GM21447 (cell line): ENCODE data around the gene GRIP1.

Source experiments
- ATAC-seq: cut with Tn5 transposase; IDR thresholded peaks from one replicate; pipeline ENCODE4 v1.9.1; 2021; ENCODE audit not compliant: unreplicated experiment

The GRIP1 gene

GRCh38 chr12:66345212-66345611 lies 333.7 kb downstream of the GRIP1 start:
- ATAC-seq: no peak

DNA sequence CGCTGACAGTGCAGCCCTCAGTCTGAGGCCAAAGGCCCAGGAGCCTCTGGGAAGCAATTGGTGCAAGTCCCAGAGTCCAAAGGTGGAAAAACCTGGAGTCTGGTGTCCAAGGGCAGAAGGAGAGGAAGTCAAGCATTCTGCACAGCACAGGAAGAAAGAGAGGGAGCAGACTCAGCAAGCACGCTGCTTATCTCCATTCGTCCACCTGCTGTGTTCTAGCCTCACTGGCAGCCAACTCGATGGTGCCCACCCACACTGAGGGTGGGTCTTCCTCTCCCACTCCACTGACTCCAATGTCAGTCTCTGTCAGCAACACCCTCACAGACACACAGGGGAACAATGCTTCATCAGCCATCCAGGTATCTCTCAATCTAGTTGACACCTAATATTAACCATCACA lies 337.8 kb downstream of the GRIP1 start:
- no peak for ATAC-seq

GRCh38 chr12:66340131-66340530 lies 338.7 kb downstream of the GRIP1 start:
- ATAC-seq: no peak

DNA sequence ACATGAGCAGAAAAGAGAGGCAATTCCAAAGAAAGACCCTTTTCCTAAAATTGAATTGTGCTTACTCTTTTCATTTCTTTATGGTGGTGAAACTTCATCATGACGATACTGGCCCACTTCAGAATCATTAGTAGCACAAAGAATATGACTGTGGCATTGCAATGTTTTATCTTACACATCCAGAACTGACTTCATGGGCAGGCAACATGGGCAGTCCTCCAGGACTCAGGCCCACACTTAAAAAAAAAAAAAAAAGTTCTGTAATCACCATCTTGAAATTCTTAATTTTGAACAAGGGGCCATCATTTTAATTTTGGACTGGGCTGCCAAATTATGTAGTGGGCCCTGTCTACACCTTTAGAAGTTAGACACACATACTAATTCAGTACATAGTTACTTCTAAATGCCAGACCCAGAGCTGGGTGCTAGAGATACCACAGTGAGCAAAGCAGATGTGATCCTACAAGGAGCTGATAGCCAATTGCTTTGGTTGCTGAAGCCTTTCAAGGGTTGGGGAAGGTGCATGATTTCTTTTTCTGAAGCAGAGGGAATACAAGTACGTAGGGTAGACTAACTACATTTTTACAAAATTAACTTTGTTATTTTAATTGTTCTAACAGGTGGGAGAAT lies 341.4 kb downstream of the GRIP1 start:
- ATAC-seq: no peak

GRCh38 chr12:66335746-66336145 lies 343.1 kb downstream of the GRIP1 start:
- no peak for ATAC-seq

- ATAC-seq: no peak
These were observed 347.1 kb downstream of the GRIP1 start for GRCh38 chr12:66331814-66332213.

- no peak for ATAC-seq
These were observed 347.9 kb downstream of the GRIP1 start for GRCh38 chr12:66331016-66331415.

DNA sequence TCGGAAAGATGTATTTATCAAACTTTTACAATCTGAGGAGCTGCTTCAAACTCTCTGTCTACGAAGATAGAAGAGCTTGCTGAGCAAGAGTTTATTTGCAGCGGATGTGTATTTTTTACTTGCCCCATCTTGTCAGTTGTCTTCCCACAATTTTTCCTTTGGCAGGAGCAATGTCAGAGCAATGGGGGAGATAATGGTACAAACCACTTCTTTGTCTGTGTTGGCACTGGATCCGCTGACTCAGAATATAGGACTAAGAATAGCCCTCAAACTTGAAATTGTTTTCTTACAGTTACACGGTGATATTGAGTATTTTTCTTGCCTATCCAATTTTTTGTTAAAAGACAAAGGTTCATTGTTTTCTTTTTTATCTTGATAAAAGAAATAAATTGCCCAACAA lies 348.9 kb downstream of the GRIP1 start:
- no peak for ATAC-seq

DNA sequence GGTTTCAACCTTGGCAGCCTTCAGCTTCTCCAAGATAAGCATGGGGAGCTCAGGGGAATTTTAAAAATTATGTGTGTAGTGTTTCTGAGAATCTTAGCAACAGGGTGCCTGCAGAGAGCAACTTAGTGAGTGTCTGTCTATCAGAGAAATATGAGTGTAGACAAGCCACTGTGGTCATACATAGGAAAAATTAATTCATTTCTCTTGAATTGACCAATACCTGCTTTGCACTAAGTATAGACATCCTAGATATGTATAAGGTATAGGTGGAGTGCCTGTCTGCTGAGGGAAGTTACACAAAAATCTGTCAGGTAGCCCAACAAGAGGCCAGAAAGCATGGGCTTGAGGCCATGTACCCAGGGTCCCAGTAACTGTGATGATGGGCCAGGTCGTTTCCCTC lies 355.9 kb downstream of the GRIP1 start:
- no peak for ATAC-seq

DNA sequence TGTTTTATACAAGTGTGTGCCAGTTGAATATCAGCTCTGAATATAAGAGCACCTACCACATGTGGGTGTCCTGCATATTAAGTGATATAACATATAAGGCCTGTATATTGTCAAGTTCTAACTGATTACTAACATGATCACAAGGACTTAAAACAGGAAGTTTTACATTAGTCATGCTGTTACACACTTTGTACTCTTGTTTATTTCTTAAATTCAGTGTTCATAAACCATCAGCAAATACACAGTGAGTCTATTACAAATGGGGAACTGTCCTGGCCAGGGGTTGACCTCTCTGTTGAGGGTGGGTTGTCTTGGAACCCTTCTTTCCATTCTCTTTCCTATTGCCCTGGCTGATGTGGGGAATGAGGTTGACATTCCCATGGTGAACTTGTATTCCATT lies 357.4 kb downstream of the GRIP1 start:
- ATAC-seq: no peak

GRCh38 chr12:66320996-66321395 lies 357.9 kb downstream of the GRIP1 start:
- no peak for ATAC-seq

DNA sequence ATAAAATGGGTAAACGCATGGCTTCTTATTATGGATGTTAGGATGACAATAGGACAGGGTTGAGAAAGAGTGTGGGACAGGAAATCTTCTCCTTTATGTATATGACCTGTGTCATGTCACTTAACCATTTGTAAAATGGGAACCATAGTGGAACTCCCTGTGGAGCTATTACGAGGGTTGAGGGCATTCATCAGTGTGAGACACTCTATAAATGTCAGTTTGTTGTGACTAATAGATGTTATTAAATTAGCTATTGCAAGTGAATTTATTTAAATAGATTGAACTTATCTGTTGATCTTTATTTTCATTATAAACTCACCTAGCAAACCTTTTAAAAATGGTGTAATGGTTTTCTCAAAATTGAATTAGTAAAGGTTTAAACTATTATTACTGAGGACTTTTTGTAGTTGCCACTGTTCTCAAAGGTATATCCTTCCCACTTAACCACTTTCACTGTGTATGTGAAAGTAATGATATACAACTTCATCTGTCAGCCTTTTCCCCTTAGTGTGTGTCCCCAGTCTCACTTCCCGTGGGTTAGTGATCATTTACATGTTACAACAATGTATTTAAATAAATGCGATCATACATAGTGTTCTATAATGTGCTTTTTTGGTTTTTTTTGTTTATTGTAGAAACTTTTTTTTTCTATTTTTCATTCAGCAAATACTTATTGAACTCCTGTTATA lies 359.5 kb downstream of the GRIP1 start:
- peak; percentile 65 for ATAC-seq

DNA sequence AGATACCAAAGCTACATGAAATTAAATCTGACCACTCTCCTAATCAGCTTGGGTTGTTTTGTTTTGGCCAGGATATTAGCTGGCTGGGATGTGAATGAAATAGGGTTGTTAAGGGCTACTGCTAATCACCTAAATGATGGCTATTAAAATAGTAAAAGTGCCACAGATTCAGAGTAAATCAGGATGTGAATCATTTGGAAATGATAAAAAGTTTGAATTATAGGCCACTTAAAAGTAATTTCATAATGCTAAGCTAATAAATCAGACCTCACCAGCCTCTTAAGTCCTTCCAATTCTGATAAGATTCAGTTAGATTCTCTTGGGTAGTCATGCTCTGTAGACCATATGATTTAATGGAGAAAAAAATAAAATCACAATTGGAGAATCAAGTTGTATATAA lies 364.6 kb downstream of the GRIP1 start:
- ATAC-seq: no peak

DNA sequence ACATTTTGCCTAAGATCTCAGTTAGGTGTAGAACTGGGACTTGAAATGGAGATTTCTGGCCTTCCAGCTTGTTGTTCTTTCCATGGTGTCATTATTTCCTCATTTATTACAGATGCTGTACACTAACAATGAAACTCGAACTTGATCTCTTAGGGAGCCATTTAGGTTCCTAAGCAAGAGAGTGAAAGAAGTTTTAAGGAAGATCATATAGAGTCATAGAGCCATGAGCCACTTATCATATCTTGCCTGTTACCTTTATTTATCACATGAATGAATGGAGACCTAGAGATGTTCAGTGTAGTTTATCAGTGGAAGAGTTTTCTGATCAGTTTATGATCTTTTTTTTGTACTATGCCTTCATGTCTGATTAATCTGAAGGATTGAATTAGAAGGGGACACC lies 366.7 kb downstream of the GRIP1 start:
- no peak for ATAC-seq

GRCh38 chr12:66309606-66310005 lies 369.3 kb downstream of the GRIP1 start:
- ATAC-seq: no peak

DNA sequence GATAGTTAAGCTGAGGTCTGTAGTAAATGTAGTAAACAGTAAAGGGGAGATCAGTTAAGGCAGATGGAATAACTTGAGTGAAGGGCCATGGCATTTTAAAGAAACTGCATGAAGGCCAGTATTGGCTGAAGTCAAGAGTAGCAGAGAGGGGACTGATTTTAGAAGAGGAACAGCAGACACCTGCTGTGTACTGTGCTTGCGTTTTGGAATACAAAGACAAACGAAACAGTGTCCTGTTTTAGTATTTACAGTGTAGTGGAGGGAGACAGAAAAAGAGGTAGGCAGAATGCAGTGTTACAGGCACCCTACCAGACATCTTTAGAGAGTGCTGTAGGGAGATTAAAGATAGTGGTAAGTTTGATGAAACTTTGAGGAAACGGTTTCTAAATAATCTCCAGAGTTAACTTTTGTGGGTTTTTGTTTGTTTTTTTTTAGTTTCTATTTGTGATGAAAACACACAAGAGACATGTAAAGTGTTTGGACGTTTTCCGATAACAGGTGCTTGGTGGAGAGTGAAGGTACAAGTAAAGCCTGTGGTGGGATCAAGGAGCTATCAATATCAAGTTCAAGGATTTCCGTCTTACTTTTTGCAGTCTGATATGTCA lies 374.5 kb downstream of the GRIP1 start:
- no peak for ATAC-seq

DNA sequence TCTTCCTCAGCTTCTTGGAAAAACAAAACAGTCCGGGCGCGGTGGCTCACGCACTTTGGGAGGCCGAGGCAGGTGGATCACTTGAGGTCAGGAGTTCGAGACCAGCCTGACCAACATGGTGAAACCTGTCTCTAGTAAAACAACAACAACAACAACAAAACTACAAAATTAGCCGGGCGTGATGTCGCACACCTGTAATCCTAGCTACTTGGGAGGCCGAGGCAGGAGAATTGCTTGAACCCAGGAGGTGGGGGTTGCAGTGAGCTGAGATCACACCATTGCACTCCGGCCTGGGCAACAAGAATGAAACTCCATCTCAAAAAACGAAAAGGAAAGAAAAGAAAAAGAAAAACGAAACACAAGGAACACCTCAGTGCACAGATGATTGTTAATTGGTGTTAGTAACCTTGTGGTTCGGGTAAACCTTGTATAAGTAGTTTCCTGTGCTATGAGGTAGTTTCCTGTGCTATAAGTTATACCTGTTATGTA lies 375.5 kb downstream of the GRIP1 start:
- ATAC-seq: peak; percentile 56

GRCh38 chr12:66302827-66303169 lies 376.1 kb downstream of the GRIP1 start:
- no peak for ATAC-seq

DNA sequence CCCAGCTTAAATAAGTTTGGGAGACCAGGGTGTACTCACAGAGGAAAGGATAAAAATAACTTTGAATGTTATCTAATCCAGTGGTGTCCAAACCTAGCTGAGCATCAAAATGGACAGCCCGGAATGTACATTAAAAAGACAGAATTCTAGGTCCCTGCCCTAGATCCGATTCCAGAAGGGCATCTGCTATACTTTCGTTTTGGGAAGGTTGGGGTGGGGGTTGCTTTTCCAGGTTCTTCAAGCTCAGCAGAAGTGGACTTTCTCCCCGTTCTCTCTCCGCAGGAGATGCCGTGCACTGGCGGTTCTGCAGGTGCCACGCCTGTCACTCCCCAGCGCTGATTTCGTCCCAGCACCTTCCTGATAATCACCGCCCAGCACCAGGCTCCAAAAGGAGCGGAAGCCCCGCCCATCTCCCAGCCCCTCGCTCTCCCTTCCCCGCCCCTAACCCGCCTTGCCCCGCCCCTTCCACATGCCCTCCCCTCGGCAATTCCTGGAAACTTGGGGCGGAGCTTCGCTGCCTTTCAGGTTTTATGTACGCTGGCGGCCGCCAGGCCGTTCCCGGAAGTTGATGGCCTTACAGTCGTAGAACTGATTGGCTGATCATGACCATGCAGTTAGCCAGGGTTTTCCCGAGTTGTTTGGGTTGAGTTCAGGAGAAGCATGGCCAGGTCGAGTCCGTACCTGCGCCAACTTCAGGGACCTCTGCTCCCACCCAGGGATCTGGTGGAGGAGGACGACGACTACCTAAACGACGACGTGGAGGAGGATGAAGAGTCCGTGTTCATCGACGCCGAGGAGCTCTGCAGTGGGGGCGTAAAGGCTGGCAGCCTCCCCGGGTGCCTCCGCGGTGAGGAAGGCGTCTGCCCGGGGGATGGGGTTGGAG lies 376.7 kb downstream of the GRIP1 start, which contains the start of gene HELB:
Gene HELB, plus strand, starts transcription at position 550 of the 883 bp plus-strand sequence. Its CDS starts 111 bp downstream, at position 661.
- peak; percentile 92 for ATAC-seq

GRCh38 chr12:66297923-66298322 lies 381.0 kb downstream of the GRIP1 start:
- ATAC-seq: no peak
